Activated T-helper 1 cell treated with anti-CD3 and anti-CD28 coated beads, Interleukin-2, amount 50 U/mL, for 16 hours (primary cell): ENCODE data around the gene RDH8.
"Not testable (repeated sequence)": the region's sequence is repeated elsewhere in the genome, so short reads cannot be mapped to it uniquely, and the experiment has no call there.

Source experiments
- DNase-seq, 2 donors: peaks; one replicate each; pipeline ENCODE4 v3.0.0-alpha.2; 2020; ENCODE audit warnings: low read depth in 1 of 2, low spot score in 1 of 2

The RDH8 gene

GRCh38 chr19:10005632-10006334 lies 7.5 kb upstream of the RDH8 start:
- no peak for DNase-seq

- DNase-seq, result no peak
These were observed 7.0 kb upstream of the RDH8 start for GRCh38 chr19:10006335-10006708.

- no peak for DNase-seq
These were observed 6.4 kb upstream of the RDH8 start for GRCh38 chr19:10006752-10007323.

- no peak for DNase-seq
These were observed 5.7 kb upstream of the RDH8 start for GRCh38 chr19:10007371-10008183.

GRCh38 chr19:10008184-10008765 lies 5.0 kb upstream of the RDH8 start:
- DNase-seq, result no peak

GRCh38 chr19:10009714-10010224 lies 3.5 kb upstream of the RDH8 start:
- no peak for DNase-seq

- DNase-seq, result no peak
These were observed 3.0 kb upstream of the RDH8 start, which contains the start of gene COL5A3 for GRCh38 chr19:10010247-10010691. TSS of gene COL5A3 (minus strand) at chr19:10010504. CDS start at chr19:10010385, 119 bp downstream.

GRCh38 chr19:10010939-10011338 lies 2.3 kb upstream of the RDH8 start:
- DNase-seq, result no peak

GRCh38 chr19:10011974-10012373 lies 1.3 kb upstream of the RDH8 start:
- DNase-seq, result no peak

GRCh38 chr19:10013834-10014618 lies 743 bp downstream of the RDH8 start:
- no peak for DNase-seq

GRCh38 chr19:10018263-10018662 lies 5.0 kb downstream of the RDH8 start:
- DNase-seq, result no peak

GRCh38 chr19:10018786-10019185 lies 5.5 kb downstream of the RDH8 start:
- no peak for DNase-seq

- DNase-seq, result no peak
These were observed 6.0 kb downstream of the RDH8 start for GRCh38 chr19:10019246-10019645.

- DNase-seq, result no peak
These were observed 7.6 kb downstream of the RDH8 start for GRCh38 chr19:10020851-10021250.

- DNase-seq, result no peak
These were observed 8.2 kb downstream of the RDH8 start for GRCh38 chr19:10021446-10021845.

GRCh38 chr19:10021863-10022262 lies 8.6 kb downstream of the RDH8 start:
- DNase-seq, result no peak

- not testable (repeated sequence) for DNase-seq
These were observed 9.8 kb downstream of the RDH8 start for GRCh38 chr19:10023096-10023495.

GRCh38 chr19:10026744-10027143 lies 13.5 kb downstream of the RDH8 start:
- no peak for DNase-seq

GRCh38 chr19:10027158-10027997 lies 14.1 kb downstream of the RDH8 start:
- DNase-seq, result peak; percentile 44 to 62

- DNase-seq, result no peak
These were observed 20.3 kb downstream of the RDH8 start for GRCh38 chr19:10033614-10034013.
